CD4-positive, alpha-beta T cell treated with Interleukin-21 for 1 hour (primary cell): ENCODE results near the gene ATP6V1G3.
A peak's percentile ranks its signal among the peaks of the same experiment; 100 is the strongest.
"Not testable (repeated sequence)": the region's sequence is repeated elsewhere in the genome, so short reads cannot be mapped to it uniquely, and the experiment has no call there.

Experiments used
- DNase-seq: peaks from one replicate; pipeline ENCODE4 v3.0.0-alpha.2; 2020

The ATP6V1G3 gene, protein sequence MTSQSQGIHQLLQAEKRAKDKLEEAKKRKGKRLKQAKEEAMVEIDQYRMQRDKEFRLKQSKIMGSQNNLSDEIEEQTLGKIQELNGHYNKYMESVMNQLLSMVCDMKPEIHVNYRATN

DNA sequence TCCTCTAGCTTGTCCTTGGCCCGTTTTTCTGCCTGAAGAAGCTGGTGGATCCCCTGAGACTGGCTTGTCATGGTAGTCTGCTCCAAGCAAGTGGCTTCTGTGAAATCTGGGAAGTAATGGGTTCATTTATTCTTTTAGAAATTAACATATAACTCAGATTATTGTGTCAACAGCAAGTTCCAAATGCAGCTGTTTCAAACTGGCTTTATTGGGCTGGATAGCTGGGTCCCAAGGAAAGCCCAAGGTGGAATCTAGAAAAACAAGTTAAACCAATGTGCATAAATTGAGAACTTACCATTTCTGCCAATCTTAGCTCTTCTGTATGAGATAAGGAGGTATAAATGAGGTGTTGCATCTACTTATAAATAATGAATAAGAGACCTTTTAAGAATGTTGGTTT lies at the start of gene ATP6V1G3:
Gene ATP6V1G3 (minus strand): TSS at position 101 of the 400 bp plus-strand sequence. CDS start 30 bp downstream, at position 71.
- DNase-seq: no peak

DNA sequence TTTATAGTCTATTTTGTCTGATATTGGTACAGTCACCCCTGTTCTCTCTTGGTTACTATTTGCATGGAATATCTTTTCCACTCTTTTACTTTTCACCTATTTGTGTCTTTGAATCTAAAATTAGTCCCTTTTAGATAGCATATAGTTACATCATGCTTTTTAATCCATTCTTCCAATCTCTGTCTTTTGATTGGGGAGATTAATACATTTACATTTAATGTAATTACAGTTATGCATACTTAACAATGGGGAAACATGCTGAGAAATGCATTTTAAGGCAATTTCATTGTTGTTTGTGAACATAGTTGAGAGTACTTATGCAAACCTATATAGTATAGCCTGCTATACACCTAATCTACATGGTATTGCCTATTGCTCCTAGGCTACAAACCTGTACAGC lies 48.4 kb upstream of the ATP6V1G3 start:
- no peak for DNase-seq

DNA sequence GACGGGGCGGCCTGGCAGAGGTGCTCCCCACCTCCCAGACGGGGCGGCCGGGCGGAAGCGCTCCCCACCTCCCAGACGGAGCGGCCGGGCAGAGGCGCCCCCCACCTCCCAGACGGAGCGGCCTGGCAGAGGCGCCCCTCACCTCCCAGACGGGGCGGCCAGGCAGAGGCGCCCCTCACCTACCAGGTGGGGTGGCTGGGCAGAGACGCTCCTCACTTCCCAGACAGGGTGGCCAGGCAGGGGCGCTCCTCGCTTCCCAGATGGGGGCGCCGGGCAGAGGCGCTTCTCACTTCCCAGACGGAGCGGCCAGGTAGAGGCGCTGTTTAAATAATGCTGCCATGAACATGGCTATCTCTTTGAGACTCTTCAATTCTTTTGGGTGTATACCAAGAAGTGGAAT lies 43.7 kb upstream of the ATP6V1G3 start:
- no peak for DNase-seq

DNA sequence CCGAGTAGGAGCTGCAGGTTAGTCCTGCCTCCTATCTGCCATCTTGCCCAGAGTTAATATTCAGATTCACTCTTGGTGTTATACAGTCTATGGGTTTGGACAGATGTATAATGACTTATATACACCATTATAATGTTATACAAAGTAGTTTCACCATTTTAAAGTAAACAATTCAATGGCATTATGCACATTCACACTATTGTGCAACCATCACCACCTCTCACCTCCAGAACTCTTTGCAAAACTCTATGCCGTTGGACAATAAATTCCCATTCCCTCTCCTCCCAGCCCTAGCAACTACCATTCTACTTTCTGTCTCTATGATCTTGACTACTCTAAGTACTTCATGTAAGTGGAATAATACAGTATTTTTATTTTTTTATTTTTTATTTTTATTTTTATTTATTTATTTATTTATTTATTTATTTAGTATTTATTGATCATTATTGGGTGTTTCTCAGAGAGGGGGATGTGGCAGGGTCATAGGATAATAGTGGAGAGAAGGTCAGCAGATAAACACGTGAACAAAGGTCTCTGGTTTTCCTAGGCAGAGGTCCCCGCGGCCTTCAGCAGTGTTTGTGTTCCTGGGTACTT lies 42.8 kb upstream of the ATP6V1G3 start:
- DNase-seq: not testable (repeated sequence)

DNA sequence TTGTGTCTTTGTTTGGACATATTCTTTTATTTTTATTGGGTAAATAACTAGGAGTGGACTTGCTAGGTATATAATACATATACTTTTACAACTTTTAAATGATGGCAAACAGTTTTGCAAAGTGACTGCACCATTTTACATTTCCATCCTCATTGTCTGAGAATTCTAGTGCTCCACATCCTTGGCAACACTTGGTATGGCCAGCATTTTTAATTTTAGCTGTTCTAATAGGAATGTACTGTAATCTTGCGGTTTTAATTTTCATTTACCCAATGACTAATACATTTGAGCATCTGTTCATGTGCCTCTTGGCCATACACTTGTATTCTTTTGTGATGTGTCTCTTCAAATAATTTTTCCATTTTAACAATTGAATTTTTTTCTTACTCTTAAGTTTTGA lies 37.0 kb upstream of the ATP6V1G3 start:
- no peak for DNase-seq

DNA sequence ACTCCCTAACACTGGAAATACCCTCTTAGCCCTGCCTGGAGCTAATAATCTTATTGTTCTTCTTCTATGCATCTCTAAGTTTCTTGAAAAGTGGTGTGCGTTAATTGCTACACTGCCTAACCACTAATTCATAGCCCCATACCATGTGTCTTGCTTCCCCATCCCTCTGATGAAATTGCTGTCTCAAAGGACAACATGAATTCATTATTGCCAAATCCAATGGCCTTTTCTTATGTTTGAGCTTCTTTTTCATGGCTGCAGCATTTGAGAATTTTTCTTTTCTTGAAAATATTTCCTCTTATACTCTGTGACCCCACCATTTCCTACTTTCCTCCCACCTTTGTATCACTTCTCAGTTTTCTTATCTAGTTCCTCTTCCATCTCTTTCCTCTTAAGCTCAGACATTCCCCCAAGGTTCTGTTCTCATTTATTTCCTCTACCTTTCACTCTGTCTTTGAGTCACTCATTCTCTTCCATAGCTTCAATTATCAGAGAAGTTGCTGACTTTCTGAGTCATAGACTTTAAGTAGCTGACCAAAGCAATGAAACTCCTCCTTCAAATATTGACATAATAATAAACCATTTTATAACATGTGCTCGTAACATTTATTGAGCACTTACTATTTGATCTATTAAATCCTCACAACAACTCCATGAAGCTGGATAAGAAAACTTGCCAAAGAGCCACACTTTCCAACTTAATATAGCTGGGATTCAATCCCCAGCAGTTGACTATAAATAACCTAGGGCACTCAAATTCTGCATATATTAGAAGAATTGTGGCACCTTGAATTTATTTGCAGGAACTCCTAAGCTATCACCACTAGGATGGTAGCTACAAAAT lies 35.5 kb upstream of the ATP6V1G3 start:
- DNase-seq: no peak

DNA sequence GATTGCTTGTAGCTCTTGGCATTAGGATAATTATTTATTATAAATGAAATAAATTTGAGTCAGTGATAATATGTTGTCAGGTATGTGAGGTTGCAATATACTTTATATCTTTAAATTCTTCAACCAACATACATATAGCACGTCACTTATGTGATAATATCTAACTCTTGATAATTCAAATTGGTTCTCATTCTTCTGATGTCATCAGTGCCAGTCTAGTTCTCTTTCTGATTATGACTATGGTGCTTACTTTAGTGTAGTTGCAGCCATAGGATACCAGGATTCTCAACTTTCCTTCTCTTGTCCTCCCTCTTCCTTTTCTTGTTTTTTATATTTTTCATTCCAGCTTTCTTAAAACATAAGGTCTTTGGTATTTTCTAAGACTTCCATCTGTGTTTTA lies 34.8 kb upstream of the ATP6V1G3 start:
- no peak for DNase-seq

DNA sequence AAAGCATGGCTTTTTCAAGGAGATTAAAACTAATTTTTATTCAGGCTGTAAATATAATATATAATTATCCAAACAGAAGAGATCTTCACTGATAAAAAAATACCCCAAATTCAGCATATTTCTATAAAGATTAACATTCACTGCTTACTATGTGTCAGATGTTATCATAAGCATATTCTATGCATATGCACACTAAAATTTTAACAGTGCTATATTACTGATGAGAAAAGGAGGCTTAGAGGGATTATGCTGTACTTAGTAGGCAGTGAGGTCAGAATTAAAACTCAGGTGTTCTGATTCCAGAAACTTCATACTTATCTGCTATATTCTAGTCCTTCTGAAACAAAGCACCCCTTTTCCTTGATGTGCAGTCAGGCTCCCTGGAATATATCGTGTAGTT lies 33.8 kb upstream of the ATP6V1G3 start:
- DNase-seq: no peak

DNA sequence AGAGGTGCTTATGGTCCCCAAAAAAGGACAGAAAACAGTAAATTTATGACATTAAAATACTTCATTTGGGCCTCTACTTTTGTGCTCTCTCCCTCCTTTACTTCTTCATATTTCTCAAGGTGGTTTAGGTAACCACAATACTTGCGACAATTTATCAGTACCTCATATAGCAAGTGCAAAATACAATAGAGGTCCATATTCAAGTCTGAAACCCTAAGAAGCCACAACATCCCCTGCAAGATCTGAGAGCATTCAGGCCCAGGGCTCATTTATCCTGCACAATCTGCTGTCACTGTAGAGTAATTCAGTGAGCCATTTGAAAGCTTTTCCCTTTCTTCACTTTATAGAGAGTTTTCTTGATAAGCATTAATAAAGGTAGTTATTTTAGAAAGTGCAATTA lies 24.2 kb upstream of the ATP6V1G3 start:
- DNase-seq: peak; percentile 55

DNA sequence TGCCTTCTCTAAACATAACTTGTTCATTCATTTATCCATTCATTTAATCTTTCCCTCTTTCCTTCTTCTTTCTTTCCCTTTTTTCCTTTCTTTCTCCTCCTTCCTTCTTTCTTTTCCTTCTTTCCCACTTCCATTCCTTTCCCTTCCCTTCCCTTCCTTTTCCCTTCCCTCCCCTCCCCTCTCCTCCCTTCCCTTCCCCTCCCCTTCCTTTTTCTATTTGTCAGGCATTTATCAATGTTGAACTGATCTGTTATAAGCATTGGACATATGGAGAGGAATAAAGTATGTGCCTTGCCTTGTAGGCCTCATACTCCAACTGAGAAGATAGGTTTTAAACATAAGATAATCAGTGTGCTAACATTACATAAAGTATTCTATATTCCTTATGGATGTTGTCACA lies 23.7 kb upstream of the ATP6V1G3 start:
- no peak for DNase-seq

DNA sequence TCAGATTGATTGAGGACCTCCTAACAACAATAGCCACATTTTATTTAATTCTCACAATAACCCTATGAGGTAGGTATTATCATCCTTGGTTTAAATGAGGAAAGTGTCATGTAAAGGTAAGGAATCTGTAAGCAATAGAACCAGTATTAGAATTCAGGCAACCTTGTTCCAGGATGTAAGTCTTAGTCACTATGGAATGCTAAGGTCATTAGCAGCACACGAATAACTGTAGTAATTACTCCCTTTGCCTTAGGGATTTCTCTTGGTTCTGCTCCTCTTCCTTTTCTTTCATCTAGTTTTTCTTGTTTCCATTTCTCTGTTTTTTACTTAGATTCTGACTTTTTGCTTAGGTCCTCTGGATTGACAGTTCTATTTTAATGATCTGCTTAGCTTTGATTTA lies 23.1 kb upstream of the ATP6V1G3 start:
- DNase-seq: no peak

DNA sequence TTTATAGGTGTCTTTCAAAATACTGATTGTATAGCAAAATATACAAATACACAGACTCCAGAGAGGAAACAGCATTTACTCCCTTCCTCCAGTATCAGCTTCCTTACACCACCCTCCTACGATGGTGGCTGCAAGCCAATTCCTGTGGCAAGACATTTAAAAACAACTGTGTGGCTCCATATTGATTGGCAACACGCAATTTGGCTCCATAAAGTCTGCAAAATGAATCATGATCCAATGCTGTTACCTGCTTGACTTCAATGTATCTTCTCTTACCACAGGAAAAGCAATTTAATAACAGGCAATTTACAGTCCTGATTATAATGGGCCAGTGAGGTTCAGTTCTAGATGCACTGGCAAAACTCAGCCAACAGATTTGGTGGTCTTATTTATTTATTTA lies 19.7 kb upstream of the ATP6V1G3 start:
- no peak for DNase-seq

DNA sequence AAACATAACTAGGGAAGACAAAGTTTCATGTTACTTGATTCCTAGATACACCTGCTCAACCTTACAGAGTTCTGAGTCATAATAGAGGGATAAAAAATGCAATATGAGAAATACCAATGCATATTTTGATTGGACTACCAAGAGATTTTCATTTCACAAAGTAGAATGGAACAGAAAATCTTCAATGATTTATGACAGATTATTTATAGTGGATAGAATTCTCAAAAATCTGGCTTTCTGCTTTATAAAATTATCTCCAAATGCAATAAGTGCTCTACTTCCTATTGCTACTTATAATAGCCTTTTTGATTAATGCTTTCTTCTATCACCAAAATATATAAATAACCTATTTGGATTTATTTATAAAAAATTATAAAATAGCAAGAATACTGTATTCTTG lies 18.9 kb upstream of the ATP6V1G3 start:
- no peak for DNase-seq

DNA sequence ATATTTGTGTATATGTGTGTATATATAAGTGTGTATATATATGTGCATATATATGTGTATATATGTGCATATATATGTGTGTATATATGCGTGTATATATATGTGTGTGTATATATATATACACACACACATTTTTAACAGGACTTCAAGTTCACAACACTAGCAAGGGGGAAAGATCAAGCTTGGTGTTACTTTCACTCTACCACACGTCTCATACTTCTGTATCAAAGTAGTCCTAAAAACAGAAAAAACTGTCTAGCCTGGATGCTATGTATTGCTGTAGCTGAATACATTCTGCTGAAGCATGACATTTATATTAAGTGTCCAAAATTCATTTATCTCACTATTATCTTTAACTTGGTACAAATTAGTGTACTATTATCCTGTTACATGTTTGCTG lies 17.9 kb upstream of the ATP6V1G3 start:
- peak; percentile 38 for DNase-seq

DNA sequence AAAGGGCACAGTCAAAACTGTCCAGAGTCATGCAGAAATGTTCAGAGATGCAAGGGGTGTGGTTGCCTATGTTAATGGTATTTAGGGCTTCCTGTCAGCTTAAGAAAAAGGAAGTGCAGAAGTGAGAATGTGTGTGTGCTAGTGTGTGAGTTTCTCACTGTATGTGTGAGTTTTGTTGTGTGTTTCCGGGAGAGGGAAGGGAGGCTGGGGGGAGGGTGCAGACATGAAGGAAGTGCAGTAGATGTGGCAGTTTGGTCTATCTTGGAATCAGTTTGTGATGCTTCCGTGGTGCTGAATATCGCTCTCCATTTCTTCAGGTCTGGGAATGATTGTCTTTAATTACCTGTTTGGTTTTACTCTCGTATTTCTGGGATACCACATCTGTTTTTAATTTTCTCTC lies 16.5 kb upstream of the ATP6V1G3 start:
- DNase-seq: peak; percentile 88

DNA sequence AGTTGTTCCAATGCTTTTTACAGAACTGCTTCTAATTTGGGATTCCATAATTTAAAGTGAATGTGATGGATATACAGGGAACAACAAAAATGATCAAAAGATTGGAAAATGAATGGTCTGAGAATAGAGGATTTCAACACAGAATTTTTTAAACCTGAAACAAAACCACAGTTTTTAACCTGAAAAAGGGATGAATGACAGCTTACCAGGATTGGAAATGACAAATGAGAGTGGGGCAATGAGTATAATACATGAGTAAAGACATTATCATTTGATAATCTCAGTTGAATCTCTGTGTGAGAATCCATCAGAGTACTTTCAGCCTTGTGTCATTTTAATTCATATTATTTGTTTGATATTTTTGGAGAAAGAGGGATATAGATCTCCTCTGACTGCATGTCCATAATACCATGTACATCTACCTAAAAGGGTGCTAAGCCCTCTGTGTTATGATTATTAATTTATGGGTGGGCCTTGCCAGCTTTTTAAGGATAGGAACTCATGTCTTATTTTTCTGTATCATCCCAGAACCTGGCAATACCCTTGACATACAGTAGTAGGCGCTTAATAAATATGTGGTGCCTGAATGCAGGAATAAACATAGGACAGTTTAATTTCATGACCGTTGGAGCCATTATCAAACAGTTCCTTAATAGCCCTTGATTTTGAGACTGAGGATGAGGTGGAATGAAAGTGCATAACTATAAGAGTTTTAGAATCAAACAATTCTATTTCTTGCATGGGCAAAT lies 12.4 kb upstream of the ATP6V1G3 start:
- no peak for DNase-seq

DNA sequence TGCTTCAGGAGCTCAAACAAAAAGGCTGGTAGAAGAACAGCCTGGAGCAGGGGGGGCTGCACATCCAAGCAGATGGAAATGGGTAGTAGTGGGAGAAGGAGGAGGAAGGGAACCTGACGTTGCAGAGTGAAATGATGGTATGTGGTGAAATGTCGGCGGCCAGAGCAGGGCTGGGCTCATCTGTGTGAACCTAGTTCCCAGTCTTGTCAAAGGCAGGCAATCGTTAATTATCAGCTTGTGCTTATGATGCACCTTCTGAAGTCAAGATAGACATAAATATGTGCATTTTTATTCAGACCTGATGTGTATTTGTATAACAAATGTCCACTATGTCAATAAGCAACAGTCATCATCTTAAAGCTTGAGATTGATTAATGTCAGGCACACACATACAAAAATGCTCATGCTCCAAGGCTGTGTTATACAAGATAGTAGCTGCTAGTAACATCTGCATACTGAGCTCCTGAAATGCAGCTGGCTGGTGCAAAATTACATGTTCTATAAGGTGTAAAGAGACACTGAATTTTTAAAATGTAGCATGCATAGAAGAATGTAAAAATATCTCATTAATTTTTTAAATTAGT lies 10.6 kb upstream of the ATP6V1G3 start:
- DNase-seq: no peak

DNA sequence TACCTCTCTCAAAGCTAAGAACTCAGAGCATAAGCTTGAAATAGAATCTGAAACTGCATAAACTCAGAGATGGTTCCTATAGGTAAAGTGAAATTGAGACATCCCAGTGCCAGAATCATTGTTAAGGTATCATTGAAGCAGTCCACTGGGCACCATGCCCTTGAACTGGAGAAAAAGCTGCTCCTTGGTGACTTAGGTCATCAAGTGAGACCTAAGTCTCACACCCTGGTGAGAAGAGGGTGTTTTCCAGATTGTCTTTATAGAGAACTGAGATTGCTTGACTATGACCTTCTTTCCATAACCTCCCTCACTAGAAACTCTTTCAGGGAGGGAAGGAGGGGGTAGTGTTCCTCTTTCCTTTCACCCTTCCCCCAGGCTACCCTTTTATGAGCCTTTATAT lies 9.4 kb upstream of the ATP6V1G3 start:
- no peak for DNase-seq

DNA sequence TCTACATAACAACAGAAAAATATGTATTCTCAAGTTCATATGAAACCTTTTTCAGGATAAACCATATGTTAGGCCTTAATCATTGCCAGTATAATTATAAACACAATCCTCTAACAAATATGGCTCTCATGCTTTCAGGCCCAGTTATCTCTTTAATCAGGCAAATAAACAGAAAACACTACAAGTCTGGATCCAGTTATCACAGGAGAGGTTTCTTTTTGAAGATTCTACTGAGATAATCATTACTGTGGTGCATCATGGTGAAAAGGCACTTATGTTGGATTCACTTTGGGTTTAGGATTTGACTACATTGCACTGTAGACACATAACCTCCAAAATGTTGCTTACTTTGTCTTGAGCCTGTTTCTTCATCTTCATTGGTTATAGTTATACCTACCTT lies 8.4 kb upstream of the ATP6V1G3 start:
- no peak for DNase-seq

DNA sequence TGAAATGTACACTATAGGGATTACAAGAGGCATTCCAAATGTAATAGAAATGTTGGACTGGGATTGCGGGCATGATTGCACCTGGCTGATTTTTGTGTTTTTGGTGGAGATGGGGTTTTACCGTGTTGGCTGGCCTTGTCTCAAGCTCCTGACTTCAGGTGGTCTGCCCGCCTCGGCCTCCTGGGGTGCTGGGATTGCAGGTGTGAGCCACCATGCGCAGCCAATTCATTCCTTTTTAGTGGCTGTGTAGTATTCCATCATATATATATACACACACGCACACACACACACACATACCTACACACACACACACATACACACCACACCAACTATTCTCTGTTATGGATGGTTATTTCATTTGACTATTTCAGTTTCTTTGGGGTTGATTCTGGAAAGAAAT lies 4.7 kb upstream of the ATP6V1G3 start:
- no peak for DNase-seq

DNA sequence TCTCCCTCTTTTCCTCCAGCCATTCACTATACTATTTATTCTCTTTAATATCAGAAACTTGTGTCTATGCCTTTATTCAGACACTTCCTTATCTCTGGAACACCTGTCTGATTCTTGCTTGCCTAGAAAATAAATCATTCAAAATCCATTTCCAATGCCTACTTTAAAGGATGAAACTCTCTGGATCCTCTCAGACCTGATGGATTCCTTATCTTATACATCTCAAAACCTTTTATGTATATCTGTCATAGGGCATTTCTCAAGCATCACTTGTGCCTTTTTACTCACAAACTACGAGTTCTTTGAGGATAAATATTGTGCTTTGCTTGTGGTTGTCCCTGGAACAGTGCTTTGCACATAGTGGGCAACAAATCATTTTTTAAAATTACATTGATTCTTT lies 3.8 kb upstream of the ATP6V1G3 start:
- DNase-seq: no peak

DNA sequence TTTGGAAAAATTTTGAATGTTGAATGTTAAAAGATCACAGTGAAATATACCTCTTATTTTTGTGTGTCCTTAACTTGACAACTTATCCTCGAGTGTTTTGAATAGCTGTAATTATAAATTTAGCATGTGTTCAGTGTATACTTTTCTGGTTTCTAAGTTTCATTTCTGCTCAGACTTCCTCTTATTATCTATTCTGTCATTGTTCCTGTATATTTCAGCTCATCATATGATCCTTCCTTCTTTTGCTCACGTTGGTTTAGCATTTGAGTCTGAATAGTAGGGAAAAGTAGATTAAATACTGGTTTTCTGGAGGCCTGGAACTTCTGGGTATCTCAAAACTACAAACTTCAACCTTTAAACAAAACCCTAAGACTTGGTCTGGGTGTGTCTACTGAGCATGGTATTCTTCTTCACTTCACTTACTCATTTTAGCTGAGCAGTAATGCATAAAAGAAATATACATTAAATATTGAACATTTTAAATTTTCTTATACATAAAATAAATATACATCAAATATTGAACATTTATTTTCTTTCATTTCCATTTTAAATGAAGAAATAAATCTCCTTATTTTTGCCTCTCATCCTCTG lies 3.3 kb upstream of the ATP6V1G3 start:
- DNase-seq: no peak

DNA sequence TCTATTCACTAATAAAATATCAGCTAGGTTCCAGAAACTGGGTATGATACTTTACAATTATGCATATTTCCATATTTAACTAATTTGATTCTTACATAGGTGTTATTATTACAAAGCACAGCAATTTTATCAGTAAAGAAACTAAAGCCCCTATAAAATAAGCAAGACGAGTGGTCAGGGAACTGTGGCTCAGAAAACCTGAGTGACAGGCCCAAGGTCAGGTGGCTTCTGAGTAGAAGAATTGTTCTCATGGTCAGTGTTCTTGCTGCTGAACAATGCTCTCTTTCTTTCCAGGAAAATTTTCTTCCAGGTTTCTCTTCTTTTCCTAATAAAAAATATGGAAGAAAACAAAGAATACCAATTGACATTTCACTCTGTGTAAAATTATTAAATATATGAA lies 2.2 kb upstream of the ATP6V1G3 start:
- DNase-seq: no peak
